Neutrophil (primary cell): ENCODE measurements around the gene WDR72.
"Not testable (repeated sequence)": the region's sequence is repeated elsewhere in the genome, so short reads cannot be mapped to it uniquely, and the experiment has no call there.

Experiments used
- H3K27ac ChIP-seq: fragments of 200-600 bp; sonication (generic); 2 replicates; pipeline ENCODE4 v1.5.1; 2016; ENCODE audit warnings: mild to moderate bottlenecking, moderate library complexity
- H3K27me3 ChIP-seq: fragments of 200-600 bp; sonication (generic); 2 replicates; pipeline ENCODE4 v1.6.0; 2016; ENCODE audit warnings: mild to moderate bottlenecking
- H3K36me3 ChIP-seq: fragments of 200-600 bp; sonication (generic); 2 replicates; pipeline ENCODE4 v1.5.1; 2017
- H3K4me1 ChIP-seq, 2 experiments: fragments of 200-600 bp in 1 of 2; sonication (generic) in 1 of 2; 1 replicate in 1 of 2; 2 replicates in 1 of 2; pipeline versions ENCODE4 v1.5.1 to v1.6.1; 2013 to 2016; ENCODE audit warnings: low read depth in 1 of 2, low read length in 1 of 2, mild to moderate bottlenecking in 1 of 2, moderate library complexity in 1 of 2; ENCODE audit not compliant: control insufficient read depth in 1 of 2, insufficient read depth in 1 of 2
- H3K4me3 ChIP-seq, 2 experiments: fragments of 200-600 bp in 1 of 2; sonication (generic) in 1 of 2; 1 replicate in 1 of 2; 2 replicates in 1 of 2; pipeline ENCODE4 v1.5.1; 2013 to 2016; ENCODE audit warnings: low read depth in 1 of 2, low read length in 1 of 2, mild to moderate bottlenecking in 1 of 2, moderate library complexity in 1 of 2
- H3K9me3 ChIP-seq: fragments of 200-600 bp; sonication (generic); 2 replicates; pipeline ENCODE4 v1.5.1; 2016
- CTCF ChIP-seq: fragments of 200-600 bp; sonication (generic); IDR thresholded peaks from 2 replicates; pipeline ENCODE4 v1.5.1; 2016; ENCODE audit warnings: antibody characterized with exemption

Gene WDR72

GRCh38 chr15:53789654-53790375 is 30.4 kb upstream of the WDR72 start:
- H3K9me3 ChIP-seq = no peaks in the 10 kb centered on the region
- no peaks in the 10 kb centered on the region for H3K36me3 ChIP-seq
- no peak for TF ChIP-seq CTCF
- no peaks in the 10 kb centered on the region for H3K4me1 ChIP-seq
- no peak overlapping the region for H3K4me3 ChIP-seq
- H3K27ac ChIP-seq = no peak overlapping the region
- no peaks in the 10 kb centered on the region for H3K27me3 ChIP-seq

- Histone ChIP-seq H3K4me1 (no peaks in the 10 kb centered on the region), H3K9me3 (no peaks in the 10 kb centered on the region), H3K27me3 (no peaks in the 10 kb centered on the region), H3K36me3 (no peaks in the 10 kb centered on the region), H3K4me3 (no peak overlapping the region), H3K27ac (no peak overlapping the region)
- TF ChIP-seq CTCF = no peak
Measured at GRCh38 chr15:53786401-53786800, 26.9 kb upstream of the WDR72 start.

GRCh38 chr15:53785241-53785640 is 25.8 kb upstream of the WDR72 start:
- not testable (repeated sequence) for H3K36me3 ChIP-seq, H3K27ac ChIP-seq, H3K4me3 ChIP-seq, H3K9me3 ChIP-seq, H3K27me3 ChIP-seq, H3K4me1 ChIP-seq

GRCh38 chr15:53762916-53763315 is 3.5 kb upstream of the WDR72 start:
- H3K27ac ChIP-seq = no peak overlapping the region
- TF ChIP-seq CTCF = no peak
- H3K27me3 ChIP-seq = peaks cover 44% of the 10 kb centered on the region
- no peak overlapping the region for H3K4me3 ChIP-seq
- H3K9me3 ChIP-seq = no peaks in the 10 kb centered on the region
- H3K4me1 ChIP-seq = no peaks in the 10 kb centered on the region
- H3K36me3 ChIP-seq = no peaks in the 10 kb centered on the region

- no peaks in the 10 kb centered on the region for H3K4me1 ChIP-seq
- H3K27ac ChIP-seq = no peak overlapping the region
- H3K36me3 ChIP-seq = no peaks in the 10 kb centered on the region
- no peak overlapping the region for H3K4me3 ChIP-seq
- peaks cover 58% of the 10 kb centered on the region for H3K27me3 ChIP-seq
- H3K9me3 ChIP-seq = no peaks in the 10 kb centered on the region
- no peak for TF ChIP-seq CTCF
Measured at GRCh38 chr15:53758412-53758811, 1.1 kb downstream of the WDR72 start.

- no peak overlapping the region for H3K27ac ChIP-seq
- no peaks in the 10 kb centered on the region for H3K4me1 ChIP-seq
- no peaks in the 10 kb centered on the region for H3K36me3 ChIP-seq
- TF ChIP-seq CTCF = no peak
- H3K9me3 ChIP-seq = no peaks in the 10 kb centered on the region
- H3K27me3 ChIP-seq = peaks cover 58% of the 10 kb centered on the region
- H3K4me3 ChIP-seq = no peak overlapping the region
Measured at GRCh38 chr15:53757906-53758305, 1.6 kb downstream of the WDR72 start.
